Measurements from ENCODE around the gene SHF. TPM values are rescaled to one million over a fixed set of nuclear protein-coding genes. Genes with fewer than 3 reads are reported as not detected.

SHF gene
- total and polyA plus RNA-seq, 2 donors (not counting 3 experiments of a cell fraction or from before 2014, with no cell fraction given): 2.8 to 5.2 TPM

GRCh38 chr15:45140557-45141250, 47.1 kb downstream of the SHF start:
- peaks cover 10 to 12% of the 10 kb centered on the region in 2 experiments for H3K27me3 ChIP-seq (ENCODE audit: control insufficient read depth in 2 of 2, insufficient read depth in 2 of 2, low read length in 2 of 2)
- dilution Hi-C loops (cut with MboI; ENCODE audit: extremely low pct_ligation_motif_present, low sequenced_read_pairs): no loop called here
- H2AFZ ChIP-seq (ENCODE audit: low read depth, low read length): no peak overlapping the region
- TF ChIP-seq JUN (IDR thresholded peaks at IDR 0.05; ENCODE audit: borderline replicate concordance, insufficient read depth, insufficient read length, low read depth): no peak
- TF ChIP-seq POLR2AphosphoS5 (IDR thresholded peaks at IDR 0.05; ENCODE audit: insufficient read depth, low read depth, low read length): no peak
- TF ChIP-seq GATA2 (IDR thresholded peaks at IDR 0.05; ENCODE audit: insufficient read depth, insufficient read length, low read depth, low read length): no peak
- TF ChIP-seq POLR2A (IDR thresholded peaks at IDR 0.05; ENCODE audit: low read depth, low read length): no peak
- no peak for TF ChIP-seq EZH2 (IDR thresholded peaks at IDR 0.05; ENCODE audit: borderline replicate concordance, low read depth, low read length, severe bottlenecking)
- TF ChIP-seq, protein P1, sequence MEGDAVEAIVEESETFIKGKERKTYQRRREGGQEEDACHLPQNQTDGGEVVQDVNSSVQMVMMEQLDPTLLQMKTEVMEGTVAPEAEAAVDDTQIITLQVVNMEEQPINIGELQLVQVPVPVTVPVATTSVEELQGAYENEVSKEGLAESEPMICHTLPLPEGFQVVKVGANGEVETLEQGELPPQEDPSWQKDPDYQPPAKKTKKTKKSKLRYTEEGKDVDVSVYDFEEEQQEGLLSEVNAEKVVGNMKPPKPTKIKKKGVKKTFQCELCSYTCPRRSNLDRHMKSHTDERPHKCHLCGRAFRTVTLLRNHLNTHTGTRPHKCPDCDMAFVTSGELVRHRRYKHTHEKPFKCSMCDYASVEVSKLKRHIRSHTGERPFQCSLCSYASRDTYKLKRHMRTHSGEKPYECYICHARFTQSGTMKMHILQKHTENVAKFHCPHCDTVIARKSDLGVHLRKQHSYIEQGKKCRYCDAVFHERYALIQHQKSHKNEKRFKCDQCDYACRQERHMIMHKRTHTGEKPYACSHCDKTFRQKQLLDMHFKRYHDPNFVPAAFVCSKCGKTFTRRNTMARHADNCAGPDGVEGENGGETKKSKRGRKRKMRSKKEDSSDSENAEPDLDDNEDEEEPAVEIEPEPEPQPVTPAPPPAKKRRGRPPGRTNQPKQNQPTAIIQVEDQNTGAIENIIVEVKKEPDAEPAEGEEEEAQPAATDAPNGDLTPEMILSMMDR (IDR thresholded peaks at IDR 0.05; ENCODE audit: extremely low read depth in 1 of 2, insufficient read depth in 1 of 2, low read depth in 1 of 2, low read length in 2 of 2): no peak
- TF ChIP-seq MYC (IDR thresholded peaks at IDR 0.05; ENCODE audit: low read depth, low read length): no peak
- TF ChIP-seq, protein P2, sequence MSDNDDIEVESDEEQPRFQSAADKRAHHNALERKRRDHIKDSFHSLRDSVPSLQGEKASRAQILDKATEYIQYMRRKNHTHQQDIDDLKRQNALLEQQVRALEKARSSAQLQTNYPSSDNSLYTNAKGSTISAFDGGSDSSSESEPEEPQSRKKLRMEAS (IDR thresholded peaks at IDR 0.05; ENCODE audit: insufficient read depth, insufficient read length): no peak
- no peak for TF ChIP-seq FOS (IDR thresholded peaks at IDR 0.05; ENCODE audit: borderline replicate concordance, insufficient read depth, low read length)
- no peaks in the 10 kb centered on the region for H3K79me2 ChIP-seq (ENCODE audit: control insufficient read depth, insufficient read depth, low read length)
- H3K4me1 ChIP-seq (ENCODE audit: control insufficient read depth, extremely low read depth, insufficient read depth, low read length): no peaks in the 10 kb centered on the region
- CTCF ChIA-PET: interaction anchor here (1.1 to 1.6 kb wide), 2 partner anchors 10 to 14 kb away, joined by 3 to 8 read pairs; no protein-coding TSS in a partner anchor
- POLR2A ChIA-PET: no interaction called here
- H3K4me3 ChIP-seq (replicated peaks in 1 of 3; ENCODE audit: insufficient read depth in 1 of 3, low read depth in 1 of 3, low read length in 3 of 3): no peak overlapping the region
- BruUV-seq (replicated peaks): no TSS peak
- no peak overlapping the region for H3K27ac ChIP-seq (ENCODE audit: insufficient read depth, low read depth, low read length)
- no peaks in the 10 kb centered on the region for H3K9me3 ChIP-seq (replicated peaks; ENCODE audit: control insufficient read depth, insufficient read depth, low read length)
- FAIRE-seq (no peak), DNase-seq (ENCODE audit: low read depth, low spot score) (no peak)
- H3K9ac ChIP-seq (replicated peaks; ENCODE audit: extremely low read depth, insufficient read depth, low read length): no peak overlapping the region
- H3K36me3 ChIP-seq (ENCODE audit: control insufficient read depth in 2 of 2, extremely low read depth in 1 of 2, insufficient read depth in 2 of 2, low read length in 2 of 2): no peaks in the 10 kb centered on the region
- no peak overlapping the region for H3K4me2 ChIP-seq (ENCODE audit: insufficient read depth, low read length)
- intact Hi-C loops (cut with micrococcal nuclease): no loop called here
- H4K20me1 ChIP-seq (replicated peaks; ENCODE audit: control insufficient read depth, extremely low read depth, insufficient read depth, low read length): no peaks in the 10 kb centered on the region
- H3K9me1 ChIP-seq (replicated peaks; ENCODE audit: control insufficient read depth, extremely low read depth, insufficient read depth, low read length): no peaks in the 10 kb centered on the region

Data from endothelial cell of umbilical vein (primary cell).